Hepatocyte (in vitro differentiated cells): ENCODE results near the gene CTXND1. TPM values are rescaled to one million over a fixed set of nuclear protein-coding genes. Genes with fewer than 3 reads are reported as not detected.
"Not testable (repeated sequence)": the region's sequence is repeated elsewhere in the genome, so short reads cannot be mapped to it uniquely, and the experiment has no call there.

Source experiments
- DNase-seq: peaks from one replicate; pipeline ENCODE4 v3.0.0-alpha.2; 2016; ENCODE audit warnings: low spot score
- H2AFZ ChIP-seq: fragments of 200-600 bp; sonication (generic); 2 replicates; pipeline ENCODE4 v1.6.0; 2016; ENCODE audit warnings: antibody characterized with exemption, mild to moderate bottlenecking
- H3K27ac ChIP-seq: fragments of 200-600 bp; sonication (generic); 2 replicates; pipeline ENCODE4 v1.5.1; 2016; ENCODE audit warnings: mild to moderate bottlenecking
- H3K27me3 ChIP-seq: fragments of 200-600 bp; sonication (generic); 2 replicates; pipeline ENCODE4 v1.6.1; 2016
- H3K36me3 ChIP-seq: fragments of 200-600 bp; sonication (generic); replicated peaks from 2 replicates; pipeline ENCODE4 v1.5.1; 2016; ENCODE audit warnings: low read depth; ENCODE audit not compliant: insufficient read depth
- H3K4me1 ChIP-seq: fragments of 200-600 bp; sonication (generic); 2 replicates; pipeline ENCODE4 v1.5.1; 2016; ENCODE audit warnings: mild to moderate bottlenecking, moderate library complexity; ENCODE audit not compliant: insufficient read depth
- H3K4me2 ChIP-seq: fragments of 200-600 bp; sonication (generic); 2 replicates; pipeline ENCODE4 v1.6.0; 2016
- H3K4me3 ChIP-seq: fragments of 200-600 bp; sonication (generic); 2 replicates; pipeline ENCODE4 v1.5.1; 2016; ENCODE audit warnings: mild to moderate bottlenecking
- H3K79me2 ChIP-seq: fragments of 200-600 bp; sonication (generic); 2 replicates; pipeline ENCODE4 v1.6.0; 2017; ENCODE audit warnings: mild to moderate bottlenecking
- H3K9me2 ChIP-seq: fragments of 200-600 bp; sonication (generic); replicated peaks from 2 replicates; pipeline ENCODE4 v1.6.0; 2017; ENCODE audit warnings: mild to moderate bottlenecking; ENCODE audit not compliant: insufficient read depth
- H3K9me3 ChIP-seq: fragments of 200-600 bp; sonication (generic); 2 replicates; pipeline ENCODE4 v1.5.1; 2016; ENCODE audit warnings: low read depth, mild to moderate bottlenecking
- H4K20me1 ChIP-seq: fragments of 200-600 bp; sonication (generic); 2 replicates; pipeline ENCODE4 v1.6.0; 2016; ENCODE audit warnings: mild to moderate bottlenecking; ENCODE audit not compliant: insufficient read depth, poor library complexity, severe bottlenecking
- EZH2 ChIP-seq: fragments of 200-600 bp; sonication (generic); IDR thresholded peaks from 2 replicates; pipeline ENCODE4 v1.6.1; 2016; ENCODE audit warnings: antibody characterized with exemption, mild to moderate bottlenecking, borderline replicate concordance
- EZH2phosphoT487 ChIP-seq: fragments of 200-600 bp; sonication (generic); IDR thresholded peaks from one replicate; pipeline ENCODE4 v1.6.1; 2018; ENCODE audit warnings: antibody characterized with exemption, mild to moderate bottlenecking, low read depth, moderate library complexity; ENCODE audit not compliant: unreplicated experiment, severe bottlenecking
- WGBS: methylation state at CpG from one replicate; pipeline ENCODE4 v1.1.6; 2016; ENCODE audit warnings: low lambda C conversion rate; ENCODE audit errors: missing lambda C conversion rate; 5-methylcytosine and 5-hydroxymethylcytosine counted together
- polyA plus RNA-seq: library from polyadenylated mRNA; unstranded; fragments of >200 nt; fragmentation: Nextera tagmentation; extraction: Ambion mirVana; gene quantifications from 2 replicates; pipeline ENCODE4 v1.2.1, GENCODE V29; 2016
- total RNA-seq: library from RNA; depleted of rRNA; stranded (reverse); fragments of >200 nt; gene quantifications from 2 replicates; pipeline ENCODE4 v1.2.3, GENCODE V29; 2014
- TF ChIP-seq, protein P1 (sequence below): fragments of 200-600 bp; sonication (generic); IDR thresholded peaks from 2 replicates; pipeline ENCODE4 v1.5.1; 2016; ENCODE audit warnings: antibody characterized with exemption, mild to moderate bottlenecking; ENCODE audit not compliant: poor library complexity

CTXND1 gene
- 1.0 and 1.5 TPM in 2 replicates for total RNA-seq
- 1.4 and 1.8 TPM in 2 replicates for polyA plus RNA-seq

DNA sequence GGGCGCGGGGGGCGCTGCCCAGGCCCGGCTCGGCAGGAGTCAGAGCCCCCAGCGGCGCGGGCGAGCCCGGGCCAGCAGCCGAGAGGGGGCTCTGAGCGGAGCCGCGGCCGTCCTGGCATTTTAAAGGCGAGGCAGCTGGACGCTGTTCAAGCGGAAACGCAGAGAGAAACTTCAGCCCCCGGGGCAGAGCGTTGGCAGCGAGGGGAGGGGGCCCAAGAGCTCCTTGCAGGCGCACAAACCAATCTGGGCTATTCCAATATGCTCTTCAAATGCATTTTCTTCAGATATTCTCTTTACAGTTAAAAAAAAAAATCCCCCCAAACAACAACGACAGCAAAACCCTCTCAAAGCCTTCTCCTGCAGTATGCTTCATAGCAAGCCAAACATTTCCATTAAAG, at the start of gene CTXND1:
Gene CTXND1 (minus strand): TSS at position 93 of the 398 bp plus-strand sequence. CDS start 50,264 bp downstream, outside the sequence.
- Histone ChIP-seq H3K36me3 (no peaks in the 10 kb centered on the region), H4K20me1 (no peaks in the 10 kb centered on the region), H3K9me2 (no peaks in the 10 kb centered on the region), H3K4me3 (peak within 1 kb of the TSS; percentile 29), H3K27me3 (peaks cover 59% of the 10 kb centered on the region), H3K4me2 (peak within 1 kb of the TSS; percentile 87), H3K9me3 (no peaks in the 10 kb centered on the region), H3K4me1 (peaks cover 18% of the 10 kb centered on the region), H3K27ac (no peak within 1 kb of the TSS), H3K79me2 (no peaks in the 10 kb centered on the region), H2AFZ (peak within 1 kb of the TSS; percentile 34)
- 2% methylated on average over 22 of the region's 24 CpGs for WGBS
- TF ChIP-seq, protein P1, sequence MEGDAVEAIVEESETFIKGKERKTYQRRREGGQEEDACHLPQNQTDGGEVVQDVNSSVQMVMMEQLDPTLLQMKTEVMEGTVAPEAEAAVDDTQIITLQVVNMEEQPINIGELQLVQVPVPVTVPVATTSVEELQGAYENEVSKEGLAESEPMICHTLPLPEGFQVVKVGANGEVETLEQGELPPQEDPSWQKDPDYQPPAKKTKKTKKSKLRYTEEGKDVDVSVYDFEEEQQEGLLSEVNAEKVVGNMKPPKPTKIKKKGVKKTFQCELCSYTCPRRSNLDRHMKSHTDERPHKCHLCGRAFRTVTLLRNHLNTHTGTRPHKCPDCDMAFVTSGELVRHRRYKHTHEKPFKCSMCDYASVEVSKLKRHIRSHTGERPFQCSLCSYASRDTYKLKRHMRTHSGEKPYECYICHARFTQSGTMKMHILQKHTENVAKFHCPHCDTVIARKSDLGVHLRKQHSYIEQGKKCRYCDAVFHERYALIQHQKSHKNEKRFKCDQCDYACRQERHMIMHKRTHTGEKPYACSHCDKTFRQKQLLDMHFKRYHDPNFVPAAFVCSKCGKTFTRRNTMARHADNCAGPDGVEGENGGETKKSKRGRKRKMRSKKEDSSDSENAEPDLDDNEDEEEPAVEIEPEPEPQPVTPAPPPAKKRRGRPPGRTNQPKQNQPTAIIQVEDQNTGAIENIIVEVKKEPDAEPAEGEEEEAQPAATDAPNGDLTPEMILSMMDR, result no peak
- TF ChIP-seq EZH2phosphoT487, result no peak
- no peak for TF ChIP-seq EZH2
- DNase-seq, result peak; percentile 40

DNA sequence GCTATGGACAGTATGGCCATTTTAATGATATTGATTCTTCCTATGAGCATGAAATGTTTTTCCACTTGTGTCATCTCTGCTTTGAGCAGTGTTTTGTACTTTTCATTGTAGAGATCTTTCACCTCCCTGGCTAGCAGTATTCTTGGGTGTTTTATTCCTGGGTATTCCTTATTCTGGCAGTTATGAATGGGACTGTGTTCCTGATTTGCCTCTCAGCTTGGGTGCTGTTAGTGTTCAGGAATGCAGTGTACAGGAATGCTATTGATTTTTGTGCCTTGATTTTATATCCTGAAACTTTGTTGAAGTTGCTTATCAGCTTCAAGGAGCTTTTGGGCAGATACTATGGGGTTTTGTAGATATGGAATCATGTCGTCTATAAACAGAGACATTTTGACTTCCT, 49.5 kb upstream of the CTXND1 start:
- TF ChIP-seq, protein P1, result no peak
- TF ChIP-seq EZH2phosphoT487, result no peak
- no peak for TF ChIP-seq EZH2
- DNase-seq, result no peak
- no peaks in the 10 kb centered on the region for H3K4me1 ChIP-seq
- no peaks in the 10 kb centered on the region for H4K20me1 ChIP-seq
- 50% methylated on average over 1 of the region's 1 CpG for WGBS
- no peaks in the 10 kb centered on the region for H3K27me3 ChIP-seq
- H3K9me2 ChIP-seq, result no peaks in the 10 kb centered on the region
- H3K36me3 ChIP-seq, result no peaks in the 10 kb centered on the region
- H3K9me3 ChIP-seq, result no peaks in the 10 kb centered on the region
- no peak overlapping the region for H2AFZ ChIP-seq
- H3K79me2 ChIP-seq, result no peaks in the 10 kb centered on the region
- H3K4me2 ChIP-seq, result no peak overlapping the region
- H3K4me3 ChIP-seq, result no peak overlapping the region
- H3K27ac ChIP-seq, result no peak overlapping the region

DNA sequence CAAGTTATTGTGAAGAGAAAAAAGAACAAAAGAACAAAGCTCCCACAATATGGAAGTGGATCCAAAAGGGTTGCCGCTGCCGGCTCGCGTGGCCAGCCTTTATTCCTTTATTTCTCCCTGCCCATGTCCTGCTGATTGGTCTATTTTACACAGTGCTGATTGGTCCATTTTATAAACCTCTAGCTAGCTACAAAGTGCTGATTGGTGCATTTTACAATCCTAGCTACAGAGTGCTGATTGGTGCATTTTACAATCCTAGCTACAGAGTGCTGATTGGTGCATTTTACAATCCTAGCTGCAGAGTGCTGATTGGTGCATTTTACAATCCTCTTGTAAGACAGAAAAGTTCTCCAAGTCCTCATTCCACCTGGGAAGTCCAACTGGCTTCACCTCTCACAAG, 43.8 kb upstream of the CTXND1 start:
- not testable (repeated sequence) for H2AFZ ChIP-seq, H3K36me3 ChIP-seq, H3K4me3 ChIP-seq, H3K4me2 ChIP-seq, DNase-seq, H3K27ac ChIP-seq, H3K9me3 ChIP-seq, H4K20me1 ChIP-seq, H3K27me3 ChIP-seq, H3K9me2 ChIP-seq, H3K79me2 ChIP-seq, H3K4me1 ChIP-seq
- 99% methylated on average over 4 of the region's 4 CpGs for WGBS

DNA sequence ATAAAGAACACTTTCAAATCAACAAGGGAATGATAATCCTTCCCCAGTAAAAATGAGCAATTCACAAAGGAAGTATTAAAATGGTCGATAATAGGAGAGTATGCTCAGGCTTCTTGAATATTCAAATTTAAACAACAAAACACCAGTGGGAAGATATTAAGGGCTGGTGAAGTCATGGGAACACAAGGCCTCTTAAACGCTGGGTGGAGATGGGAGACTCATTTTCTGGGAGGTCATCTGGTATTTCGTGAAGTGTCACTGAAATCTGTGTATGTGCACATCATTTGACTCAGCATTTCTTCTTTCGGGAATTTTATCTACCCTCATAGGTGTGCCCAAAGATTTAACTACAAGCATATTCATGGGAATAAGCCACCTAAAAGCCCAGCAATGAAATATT, 40.1 kb upstream of the CTXND1 start:
- no peaks in the 10 kb centered on the region for H3K36me3 ChIP-seq
- no peak overlapping the region for H2AFZ ChIP-seq

DNA sequence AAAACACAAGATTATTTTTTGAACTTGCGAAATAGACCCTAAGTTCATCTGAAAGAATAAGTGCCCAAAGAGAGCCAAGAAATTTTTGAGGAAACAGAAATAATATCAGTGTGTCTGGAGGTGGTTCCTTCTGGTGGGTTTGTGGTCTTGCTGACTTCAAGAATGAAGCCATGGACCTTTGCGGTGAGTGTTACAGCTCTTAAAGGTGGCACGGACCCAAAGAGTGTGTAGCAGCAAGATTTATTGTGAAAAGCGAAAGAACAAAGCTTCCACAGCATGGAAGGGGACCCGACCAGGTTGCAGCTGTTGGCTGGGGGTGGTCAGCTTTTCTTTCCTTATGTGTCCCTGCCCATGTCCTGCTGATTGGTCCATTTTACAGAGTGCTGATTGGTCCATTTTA, 38.9 kb upstream of the CTXND1 start:
- not testable (repeated sequence) for H3K79me2 ChIP-seq, H4K20me1 ChIP-seq, H3K9me2 ChIP-seq, DNase-seq, H2AFZ ChIP-seq, H3K9me3 ChIP-seq, H3K27me3 ChIP-seq, H3K4me2 ChIP-seq, H3K36me3 ChIP-seq, H3K4me3 ChIP-seq, H3K4me1 ChIP-seq, H3K27ac ChIP-seq
- 96% methylated on average over 5 of the region's 5 CpGs for WGBS

More for the DNA sequence above, 40.1 kb upstream of the CTXND1 start:
- Histone ChIP-seq H3K4me3 (no peak overlapping the region), H3K27me3 (no peaks in the 10 kb centered on the region), H3K9me3 (no peaks in the 10 kb centered on the region), H3K9me2 (no peaks in the 10 kb centered on the region), H3K4me1 (no peaks in the 10 kb centered on the region), H4K20me1 (no peaks in the 10 kb centered on the region), H3K27ac (no peak overlapping the region), H3K4me2 (no peak overlapping the region), H3K79me2 (no peaks in the 10 kb centered on the region)
- 90% methylated on average over 4 of the region's 4 CpGs for WGBS
- no peak for DNase-seq
- no peak for TF ChIP-seq EZH2
- no peak for TF ChIP-seq EZH2phosphoT487
- TF ChIP-seq, protein P1, result no peak
